Suprapubic skin (tissue), 4 donors: Measurements from ENCODE around the gene PRTFDC1.

Source experiments
- POLR2A ChIP-seq, 2 donors: fragments of 450-650 bp; IDR thresholded peaks; one replicate each; pipeline ENCODE4 v1.6.1; 2017; ENCODE audit warnings: antibody characterized with exemption in 2 of 2, mild to moderate bottlenecking in 2 of 2, moderate library complexity in 2 of 2
- POLR2AphosphoS5 ChIP-seq, 3 donors: sonication (generic); formaldehyde crosslinking; IDR thresholded peaks; one replicate each; pipeline ENCODE4 v1.6.1; 2017; ENCODE audit warnings: antibody characterized with exemption in 3 of 3
- TF ChIP-seq, protein P1 (sequence below), 2 donors: fragments of 200-600 bp in 1 of 2; fragments of 450-650 bp in 1 of 2; sonication (generic) in 1 of 2; IDR thresholded peaks; one replicate each; pipeline ENCODE4 v1.5.1; 2016 to 2019; ENCODE audit warnings: antibody characterized with exemption in 2 of 2, mild to moderate bottlenecking in 1 of 2, moderate library complexity in 1 of 2

DNA sequence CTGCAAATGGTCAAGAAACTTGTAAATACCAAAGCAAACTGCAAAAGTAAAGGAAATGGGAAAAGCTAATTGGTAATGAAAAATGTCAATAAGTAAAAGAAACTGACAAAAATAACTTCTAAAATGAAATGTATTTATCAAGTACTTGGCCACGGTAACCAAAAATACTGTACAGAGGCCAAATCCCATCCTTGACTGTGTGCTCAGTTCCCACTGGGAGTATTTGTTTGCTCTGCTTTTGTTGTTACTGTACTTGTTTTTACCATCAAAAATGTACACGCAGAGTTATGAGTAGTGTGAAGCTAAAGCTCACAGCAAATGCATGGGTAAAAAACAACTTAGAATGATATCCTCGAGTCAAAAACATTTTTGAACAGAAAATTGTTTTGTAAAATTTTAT lies 32.5 kb upstream of the PRTFDC1 start:
- TF ChIP-seq POLR2A (IDR thresholded peaks at IDR 0.05) (no peak), POLR2AphosphoS5 (IDR thresholded peaks at IDR 0.05) (no peak)
- TF ChIP-seq, protein P1, sequence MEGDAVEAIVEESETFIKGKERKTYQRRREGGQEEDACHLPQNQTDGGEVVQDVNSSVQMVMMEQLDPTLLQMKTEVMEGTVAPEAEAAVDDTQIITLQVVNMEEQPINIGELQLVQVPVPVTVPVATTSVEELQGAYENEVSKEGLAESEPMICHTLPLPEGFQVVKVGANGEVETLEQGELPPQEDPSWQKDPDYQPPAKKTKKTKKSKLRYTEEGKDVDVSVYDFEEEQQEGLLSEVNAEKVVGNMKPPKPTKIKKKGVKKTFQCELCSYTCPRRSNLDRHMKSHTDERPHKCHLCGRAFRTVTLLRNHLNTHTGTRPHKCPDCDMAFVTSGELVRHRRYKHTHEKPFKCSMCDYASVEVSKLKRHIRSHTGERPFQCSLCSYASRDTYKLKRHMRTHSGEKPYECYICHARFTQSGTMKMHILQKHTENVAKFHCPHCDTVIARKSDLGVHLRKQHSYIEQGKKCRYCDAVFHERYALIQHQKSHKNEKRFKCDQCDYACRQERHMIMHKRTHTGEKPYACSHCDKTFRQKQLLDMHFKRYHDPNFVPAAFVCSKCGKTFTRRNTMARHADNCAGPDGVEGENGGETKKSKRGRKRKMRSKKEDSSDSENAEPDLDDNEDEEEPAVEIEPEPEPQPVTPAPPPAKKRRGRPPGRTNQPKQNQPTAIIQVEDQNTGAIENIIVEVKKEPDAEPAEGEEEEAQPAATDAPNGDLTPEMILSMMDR (IDR thresholded peaks at IDR 0.05) = no peak
